K562 (cell line): Measurements from ENCODE around the gene PTPRT.

Experiments
- ARID3B ChIP-seq: fragments of 250-450 bp; sonication (Bioruptor Pico); IDR thresholded peaks from 2 replicates; pipeline ENCODE4 v1.4.0; 2020; ENCODE audit warnings: borderline replicate concordance
- CHD2 ChIP-seq: IDR thresholded peaks from 2 replicates; pipeline ENCODE4 v1.6.1; 2011; ENCODE audit warnings: low read depth, low read length
- EZH2 ChIP-seq: IDR thresholded peaks from 2 replicates; pipeline ENCODE4 v1.6.1; 2012; ENCODE audit warnings: low read depth, mild to moderate bottlenecking, inconsistent platforms, low read length, borderline replicate concordance
- HMGXB4 ChIP-seq: sonication (generic); formaldehyde crosslinking; IDR thresholded peaks from 2 replicates; pipeline ENCODE4 v1.8.1; 2023; ENCODE audit warnings: mild to moderate bottlenecking, missing genetic modification reagents
- NR1H2 ChIP-seq: sonication (generic); formaldehyde crosslinking; IDR thresholded peaks from 2 replicates; pipeline ENCODE4 v1.4.0; 2020; ENCODE audit warnings: mild to moderate bottlenecking, missing genetic modification reagents
- PHF8 ChIP-seq: fragments of 200-600 bp; sonication (generic); IDR thresholded peaks from 2 replicates; pipeline ENCODE4 v1.6.1; 2012; ENCODE audit warnings: mixed run types, mild to moderate bottlenecking, inconsistent platforms, low read length, moderate library complexity, borderline replicate concordance
- POLR2A ChIP-seq: fragments of 450-650 bp; conservative IDR thresholded peaks from 2 replicates; pipeline ENCODE4 v1.6.1; 2016
- SRF ChIP-seq, 2 experiments: fragments of 250-450, 450-650 bp in 1 of 2; sonication (Bioruptor Pico) in 1 of 2; sonication (generic) in 1 of 2; formaldehyde crosslinking; IDR thresholded peaks; 2 replicates each; pipeline versions ENCODE4 v1.5.0 to v1.5.1; 2020 to 2022; ENCODE audit warnings: mild to moderate bottlenecking in 1 of 2, missing genetic modification reagents in 1 of 2
- TOE1 ChIP-seq, 2 experiments: fragments of 450-650 bp in 1 of 2; sonication (generic) in 1 of 2; formaldehyde crosslinking in 1 of 2; IDR thresholded peaks; 2 replicates each; pipeline versions ENCODE4 v1.7.1 to v1.8.0; 2016 to 2022; ENCODE audit warnings: borderline replicate concordance in 2 of 2, mild to moderate bottlenecking in 2 of 2, antibody characterized with exemption in 1 of 2, inconsistent platforms in 1 of 2, low read depth in 1 of 2, missing genetic modification reagents in 1 of 2, moderate library complexity in 1 of 2
- ZNF717 ChIP-seq: fragments of 250-450 bp; sonication (Bioruptor Pico); IDR thresholded peaks from 2 replicates; pipeline ENCODE4 v1.5.0; 2021

- TF ChIP-seq NR1H2 (no peak), ZNF717 (CRISPR knock-in tag) (no peak), TOE1 (IDR thresholded peaks at IDR 0.05; ENCODE audit: borderline replicate concordance) (no peak), TOE1 (CRISPR knock-in tag; IDR thresholded peaks at IDR 0.05; ENCODE audit: borderline replicate concordance, low read depth) (no peak), POLR2A (no peak), SRF (CRISPR knock-in tag; IDR thresholded peaks at IDR 0.05) (no peak), EZH2 (no peak), ARID3B (CRISPR knock-in tag) (no peak), HMGXB4 (CRISPR knock-in tag) (no peak), CHD2 (no peak), PHF8 (no peak)
Observed at GRCh38 chr20:43188861-43189553, 699 bp downstream of the PTPRT start.
